H9 (cell line): ENCODE data around the gene XRRA1. TPM values are rescaled to one million over a fixed set of nuclear protein-coding genes. Genes with fewer than 3 reads are reported as not detected.

ENCODE experiments used
- DNase-seq: peaks from one replicate; pipeline ENCODE4 v3.0.0-alpha.2; 2017
- H2AFZ ChIP-seq: one replicate; pipeline ENCODE4 v1.6.1; 2013; ENCODE audit warnings: mild to moderate bottlenecking, low read length, control low read depth, moderate library complexity
- H2AK5ac ChIP-seq: 2 replicates; pipeline ENCODE4 v1.6.1; 2013; ENCODE audit warnings: low read length, control low read depth, mixed read lengths; ENCODE audit not compliant: insufficient read length
- H2BK120ac ChIP-seq: one replicate; pipeline ENCODE4 v1.6.1; 2013; ENCODE audit warnings: low read depth, mild to moderate bottlenecking, low read length, control low read depth, inconsistent platforms; ENCODE audit not compliant: poor library complexity, severe bottlenecking
- H2BK12ac ChIP-seq: 2 replicates; pipeline ENCODE4 v1.6.1; 2013; ENCODE audit warnings: low read length, control low read depth, mixed read lengths, low read depth; ENCODE audit not compliant: insufficient read length
- H2BK15ac ChIP-seq: 2 replicates; pipeline ENCODE4 v1.6.1; 2013; ENCODE audit warnings: low read depth, low read length, control low read depth
- H2BK20ac ChIP-seq: one replicate; pipeline ENCODE4 v1.6.1; 2013; ENCODE audit warnings: low read depth, mild to moderate bottlenecking, low read length, control low read depth, inconsistent platforms; ENCODE audit not compliant: poor library complexity, severe bottlenecking
- H2BK5ac ChIP-seq: 2 replicates; pipeline ENCODE4 v1.6.1; 2013; ENCODE audit warnings: low read length, control low read depth, mixed read lengths; ENCODE audit not compliant: insufficient read length
- H3K14ac ChIP-seq: 2 replicates; pipeline ENCODE4 v1.6.1; 2013; ENCODE audit warnings: low read length, control low read depth; ENCODE audit not compliant: insufficient read depth
- H3K18ac ChIP-seq: 2 replicates; pipeline ENCODE4 v1.6.1; 2013; ENCODE audit warnings: low read depth, mild to moderate bottlenecking, mixed read lengths, low read length, control low read depth; ENCODE audit not compliant: insufficient read length
- H3K23ac ChIP-seq: 2 replicates; pipeline ENCODE4 v1.6.1; 2013; ENCODE audit warnings: low read length, control low read depth, mixed read lengths, low read depth; ENCODE audit not compliant: insufficient read length
- H3K23me2 ChIP-seq: 2 replicates; pipeline ENCODE4 v1.6.1; 2013; ENCODE audit warnings: low read depth, mild to moderate bottlenecking, mixed read lengths, low read length, control low read depth; ENCODE audit not compliant: insufficient read length, poor library complexity, severe bottlenecking
- H3K27ac ChIP-seq: 2 replicates; pipeline ENCODE4 v1.5.1; 2013; ENCODE audit warnings: low read length, control low read depth, mixed read lengths, low read depth; ENCODE audit not compliant: insufficient read length
- H3K27me3 ChIP-seq: 2 replicates; pipeline ENCODE4 v1.6.1; 2013; ENCODE audit warnings: low read length, control low read depth, inconsistent platforms; ENCODE audit not compliant: insufficient read depth
- H3K4ac ChIP-seq: 2 replicates; pipeline ENCODE4 v1.6.1; 2013; ENCODE audit warnings: low read depth, mild to moderate bottlenecking, control low read depth, inconsistent platforms, low read length, moderate library complexity
- H3K4me1 ChIP-seq: 2 replicates; pipeline ENCODE4 v1.6.1; 2013; ENCODE audit warnings: low read length, control low read depth, inconsistent platforms; ENCODE audit not compliant: insufficient read depth
- H3K4me2 ChIP-seq: 2 replicates; pipeline ENCODE4 v1.6.1; 2013; ENCODE audit warnings: low read length, control low read depth, mixed read lengths; ENCODE audit not compliant: insufficient read length, insufficient read depth
- H3K56ac ChIP-seq: 2 replicates; pipeline ENCODE4 v1.6.1; 2013; ENCODE audit warnings: low read depth, mild to moderate bottlenecking, mixed read lengths, low read length, control low read depth; ENCODE audit not compliant: insufficient read length
- H3K79me1 ChIP-seq: 2 replicates; pipeline ENCODE4 v1.6.1; 2013; ENCODE audit warnings: low read depth, mild to moderate bottlenecking, moderate library complexity, low read length, control low read depth, inconsistent platforms; ENCODE audit not compliant: insufficient read depth, poor library complexity, severe bottlenecking
- H3K79me2 ChIP-seq: 2 replicates; pipeline ENCODE4 v1.6.1; 2013; ENCODE audit warnings: low read length, control low read depth, inconsistent platforms; ENCODE audit not compliant: insufficient read depth
- H3K9ac ChIP-seq: 2 replicates; pipeline ENCODE4 v1.6.1; 2013; ENCODE audit warnings: low read length, control low read depth, mixed read lengths; ENCODE audit not compliant: insufficient read length; ENCODE audit errors: extremely low read depth
- H3K9me3 ChIP-seq: one replicate; pipeline ENCODE4 v1.6.1; 2013; ENCODE audit warnings: low read depth, low read length, inconsistent platforms; ENCODE audit not compliant: control insufficient read depth
- H3T11ph ChIP-seq: one replicate; pipeline ENCODE4 v1.6.1; 2013; ENCODE audit warnings: mild to moderate bottlenecking, low read length, control low read depth, inconsistent platforms
- H4K20me1 ChIP-seq: one replicate; pipeline ENCODE4 v1.6.1; 2013; ENCODE audit not compliant: control insufficient read depth, insufficient read length, insufficient read depth
- H4K5ac ChIP-seq: 2 replicates; pipeline ENCODE4 v1.6.1; 2013; ENCODE audit warnings: low read depth, mild to moderate bottlenecking, mixed read lengths, low read length, control low read depth; ENCODE audit not compliant: insufficient read length
- H4K8ac ChIP-seq: replicated peaks from 2 replicates; pipeline ENCODE4 v1.6.1; 2013; ENCODE audit warnings: low read length, control low read depth, mixed read lengths, low read depth; ENCODE audit not compliant: insufficient read length
- H4K91ac ChIP-seq: 2 replicates; pipeline ENCODE4 v1.6.1; 2013; ENCODE audit warnings: low read depth, mild to moderate bottlenecking, moderate library complexity, mixed read lengths, low read length, control low read depth; ENCODE audit not compliant: insufficient read length
- H3K27ac Mint-ChIP-seq, 3 experiments: 2 replicates in 2 of 3; 3 replicates in 1 of 3; pipeline ENCODE4 v1.8.0; 2020 to 2021; ENCODE audit warnings: mixed read lengths in 3 of 3, mild to moderate bottlenecking in 1 of 3, moderate library complexity in 1 of 3
- H3K27me3 Mint-ChIP-seq: 2 replicates; pipeline ENCODE4 v1.8.0; 2021; ENCODE audit warnings: low read depth, mild to moderate bottlenecking, moderate library complexity, mixed read lengths
- H3K36me3 Mint-ChIP-seq, 3 experiments: 2 replicates in 2 of 3; 3 replicates in 1 of 3; pipeline ENCODE4 v1.8.0; 2020 to 2021; ENCODE audit warnings: low read depth in 3 of 3, mixed read lengths in 3 of 3; ENCODE audit not compliant: insufficient read depth in 1 of 3
- H3K4me1 Mint-ChIP-seq, 2 experiments: 2 replicates each; pipeline ENCODE4 v1.8.0; 2020; ENCODE audit warnings: mixed read lengths in 2 of 2
- H3K4me3 Mint-ChIP-seq, 2 experiments: 2 replicates in 1 of 2; 3 replicates in 1 of 2; pipeline ENCODE4 v1.8.0; 2020 to 2021; ENCODE audit warnings: mild to moderate bottlenecking in 2 of 2, mixed read lengths in 2 of 2, moderate library complexity in 1 of 2
- H3K9me3 Mint-ChIP-seq, 2 experiments: 2 replicates in 1 of 2; 3 replicates in 1 of 2; pipeline ENCODE4 v1.8.0; 2020; ENCODE audit warnings: mild to moderate bottlenecking in 2 of 2, mixed read lengths in 2 of 2, moderate library complexity in 1 of 2
- WGBS: extraction: QIAGEN DNeasy Blood & Tissue Kit; methylation state at CpG from one replicate; pipeline ENCODE4 v1.1.7; 2013; ENCODE audit warnings: missing lambda C conversion rate, low lambda C conversion rate, mixed read lengths; ENCODE audit not compliant: insufficient read length; ENCODE audit errors: extremely low coverage; 5-methylcytosine and 5-hydroxymethylcytosine counted together
- total RNA-seq: library from RNA; stranded (reverse); gene quantifications from 2 replicates; pipeline ENCODE4 v1.2.1, GENCODE V29; 2021
- TF ChIP-seq, protein P1 (sequence below): fragments of 200-600 bp; sonication (generic); conservative IDR thresholded peaks from 3 replicates; pipeline ENCODE4 v1.8.0; 2021; ENCODE audit warnings: antibody characterized with exemption, mild to moderate bottlenecking

Gene XRRA1
- total RNA-seq, 1 experiment from 2014 or later, result 4.5 TPM

DNA sequence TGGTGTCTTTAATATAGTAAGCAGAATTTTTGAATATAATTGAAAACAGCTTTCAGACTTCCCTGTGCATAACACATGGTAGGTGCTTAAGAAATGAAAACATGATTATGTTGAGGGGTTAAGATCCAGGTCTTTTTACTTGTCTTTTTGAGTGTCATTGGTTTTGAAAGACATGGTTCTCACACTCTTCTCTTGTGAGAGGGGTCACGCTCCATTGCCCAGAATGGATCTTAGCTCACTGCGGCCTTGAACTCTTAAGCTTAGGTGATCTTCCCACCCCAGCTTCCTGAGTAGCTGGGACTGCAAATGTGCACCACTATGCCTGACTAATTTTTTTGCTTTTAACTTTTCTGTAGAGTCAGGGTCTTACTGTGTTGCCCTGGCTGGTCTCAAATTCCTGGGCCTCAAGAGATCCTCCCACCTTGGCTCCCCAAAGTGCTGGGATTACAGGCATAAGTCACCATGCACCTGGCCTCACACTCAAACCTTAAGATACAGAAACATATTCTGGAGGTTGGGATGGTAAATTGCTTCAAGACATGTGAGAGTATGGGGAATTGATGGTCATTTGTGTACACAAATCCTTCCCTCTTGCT lies 1.6 kb upstream of the XRRA1 start:
- peaks cover 21% of the 10 kb centered on the region for H3K79me2 ChIP-seq

More for the DNA sequence above, 1.6 kb upstream of the XRRA1 start:
- Histone ChIP-seq H3K14ac (no peak overlapping the region), H2BK12ac (no peak overlapping the region), H3K9me3 (no peaks in the 10 kb centered on the region), H3K23me2 (peaks cover 5% of the 10 kb centered on the region), H3K4me1 (no peaks in the 10 kb centered on the region), H2BK20ac (no peak overlapping the region), H4K8ac (no peak overlapping the region), H3K18ac (no peak overlapping the region), H3K9ac (peak overlapping the region; percentile 89), H3T11ph (no peak overlapping the region), H3K56ac (no peak overlapping the region), H3K23ac (no peak overlapping the region), H4K91ac (no peak overlapping the region), H3K27me3 (no peaks in the 10 kb centered on the region), H2BK15ac (no peak overlapping the region), H2BK5ac (no peak overlapping the region), H4K5ac (no peak overlapping the region), H3K27ac (no peak overlapping the region), H4K20me1 (no peaks in the 10 kb centered on the region), H2AK5ac (no peak overlapping the region), H3K4ac (no peak overlapping the region), H3K79me1 (peaks cover 8% of the 10 kb centered on the region), H2AFZ (no peak overlapping the region), H3K4me2 (peak overlapping the region; percentile 94), H2BK120ac (no peak overlapping the region)
- H3K4me1 Mint-ChIP-seq, result peaks cover 15 to 16% of the 10 kb centered on the region in 2 experiments
- no peaks in the 10 kb centered on the region for H3K27me3 Mint-ChIP-seq
- WGBS, result no CpG with 5 or more reads among the region's 2 CpGs
- H3K27ac Mint-ChIP-seq, result peak overlapping the region in 1 of 3 experiments; percentile 99; a peak in 2 of 7 replicates
- no peak for DNase-seq
- TF ChIP-seq, protein P1, sequence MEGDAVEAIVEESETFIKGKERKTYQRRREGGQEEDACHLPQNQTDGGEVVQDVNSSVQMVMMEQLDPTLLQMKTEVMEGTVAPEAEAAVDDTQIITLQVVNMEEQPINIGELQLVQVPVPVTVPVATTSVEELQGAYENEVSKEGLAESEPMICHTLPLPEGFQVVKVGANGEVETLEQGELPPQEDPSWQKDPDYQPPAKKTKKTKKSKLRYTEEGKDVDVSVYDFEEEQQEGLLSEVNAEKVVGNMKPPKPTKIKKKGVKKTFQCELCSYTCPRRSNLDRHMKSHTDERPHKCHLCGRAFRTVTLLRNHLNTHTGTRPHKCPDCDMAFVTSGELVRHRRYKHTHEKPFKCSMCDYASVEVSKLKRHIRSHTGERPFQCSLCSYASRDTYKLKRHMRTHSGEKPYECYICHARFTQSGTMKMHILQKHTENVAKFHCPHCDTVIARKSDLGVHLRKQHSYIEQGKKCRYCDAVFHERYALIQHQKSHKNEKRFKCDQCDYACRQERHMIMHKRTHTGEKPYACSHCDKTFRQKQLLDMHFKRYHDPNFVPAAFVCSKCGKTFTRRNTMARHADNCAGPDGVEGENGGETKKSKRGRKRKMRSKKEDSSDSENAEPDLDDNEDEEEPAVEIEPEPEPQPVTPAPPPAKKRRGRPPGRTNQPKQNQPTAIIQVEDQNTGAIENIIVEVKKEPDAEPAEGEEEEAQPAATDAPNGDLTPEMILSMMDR, result no peak
- H3K4me3 Mint-ChIP-seq, result peak overlapping the region; percentile 96 to 98
- no peaks in the 10 kb centered on the region; a peak in 1 of 5 replicates for H3K9me3 Mint-ChIP-seq
- peaks cover 0 to 13% (median 6%) of the 10 kb centered on the region in 3 experiments; a peak in 5 of 7 replicates for H3K36me3 Mint-ChIP-seq
